HG02678 (cell line): ENCODE measurements around the gene TXNDC2.

Experiments
- ATAC-seq: cut with Tn5 transposase; IDR thresholded peaks from one replicate; pipeline ENCODE4 v1.9.1; 2021; ENCODE audit warnings: mild to moderate bottlenecking, moderate library complexity; ENCODE audit not compliant: unreplicated experiment

The TXNDC2 gene

DNA sequence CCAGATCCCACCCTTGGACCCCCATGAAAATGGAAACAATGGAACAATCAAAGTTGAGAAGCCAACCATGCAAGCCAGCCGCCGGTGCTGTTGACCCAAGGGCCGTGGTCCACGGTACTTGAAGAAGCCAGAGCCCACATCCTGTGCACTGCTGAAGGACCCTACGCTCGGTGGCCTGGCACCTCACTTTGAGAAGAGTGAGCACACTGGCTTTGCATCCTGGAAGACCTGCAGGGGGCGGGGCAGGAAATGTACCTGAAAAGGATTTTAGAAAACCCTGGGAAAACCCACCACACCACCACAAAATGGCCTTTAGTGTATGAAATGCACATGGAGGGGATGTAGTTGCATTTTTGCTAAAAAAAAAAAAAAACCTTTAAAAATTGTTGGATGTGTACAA lies 26.5 kb upstream of the TXNDC2 start:
- ATAC-seq, result no peak

DNA sequence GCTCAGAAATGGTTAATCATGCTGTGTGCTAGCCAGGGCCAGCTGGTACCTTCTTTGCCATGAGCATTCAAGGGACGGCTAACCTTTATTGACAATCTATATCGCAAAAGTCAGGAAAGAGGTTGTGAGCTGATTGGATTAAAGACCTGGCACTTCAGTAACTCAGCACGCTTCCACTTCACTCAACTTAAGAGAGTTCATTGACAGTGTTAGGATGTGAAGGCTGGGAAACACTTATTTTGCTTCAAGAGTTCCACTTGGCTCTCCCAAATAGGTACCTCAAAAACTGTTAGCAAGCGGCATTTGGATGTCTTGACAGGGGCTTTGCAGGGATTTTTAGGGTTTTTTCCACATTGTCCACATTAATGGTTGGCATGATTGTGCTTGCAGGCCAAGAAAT lies 25.1 kb upstream of the TXNDC2 start:
- no peak for ATAC-seq

DNA sequence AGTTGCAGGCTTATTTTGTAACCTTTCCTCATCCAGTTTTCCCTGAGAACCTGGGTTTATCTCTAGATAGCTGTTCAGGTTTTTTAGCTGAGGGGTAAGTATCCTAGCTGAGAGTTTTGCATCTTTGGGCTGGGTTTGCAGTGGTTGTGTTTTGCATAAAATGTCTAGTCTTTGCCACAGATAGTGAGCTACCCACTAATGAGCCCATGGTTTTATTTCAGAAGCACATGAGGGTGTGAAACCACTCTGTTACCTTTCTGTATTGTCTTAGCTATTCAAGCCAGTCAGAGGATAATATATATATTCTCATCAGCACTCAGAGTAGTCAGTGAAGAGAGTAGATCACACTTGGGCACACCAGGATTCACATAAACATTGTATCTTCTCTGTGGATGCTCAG lies 24.6 kb upstream of the TXNDC2 start:
- peak; percentile 72 for ATAC-seq

DNA sequence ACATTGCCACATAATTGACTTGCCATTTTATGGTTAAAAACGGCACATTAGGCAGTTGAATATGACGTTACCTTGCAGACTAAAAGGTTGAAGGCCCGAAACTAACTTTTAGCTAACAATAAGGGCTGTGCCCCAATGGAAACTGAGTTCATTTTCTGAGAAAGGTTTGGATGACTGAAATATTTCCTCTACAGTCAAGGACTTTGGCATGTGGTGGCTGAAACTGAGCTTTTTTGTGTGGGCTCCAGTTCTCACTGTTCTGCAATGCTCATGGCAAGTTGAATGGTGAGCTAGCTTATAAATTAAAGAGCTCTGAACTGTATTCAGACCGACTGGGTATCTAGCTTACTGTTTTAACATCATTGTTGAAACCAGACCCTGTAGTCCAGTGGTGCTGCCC lies 23.8 kb upstream of the TXNDC2 start:
- peak; percentile 63 for ATAC-seq

DNA sequence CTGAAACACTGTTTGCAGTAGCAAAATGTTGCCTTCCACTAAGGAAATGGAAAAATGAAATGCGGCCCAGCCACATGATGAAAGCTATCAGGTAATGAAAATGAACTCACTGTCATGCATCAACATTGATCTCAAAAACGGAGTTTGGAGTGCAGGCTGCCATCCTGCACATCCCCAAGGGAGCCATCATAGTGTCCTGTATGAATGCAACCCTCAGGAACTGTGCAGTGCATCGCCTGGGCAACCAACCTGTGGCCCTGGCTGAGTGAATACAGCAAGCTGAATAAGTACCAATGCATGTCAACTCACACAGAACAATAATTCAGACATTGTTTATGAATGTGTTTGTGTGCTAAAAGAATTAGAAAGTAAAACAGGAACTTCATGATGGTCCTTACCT lies 23.1 kb upstream of the TXNDC2 start:
- ATAC-seq, result no peak

DNA sequence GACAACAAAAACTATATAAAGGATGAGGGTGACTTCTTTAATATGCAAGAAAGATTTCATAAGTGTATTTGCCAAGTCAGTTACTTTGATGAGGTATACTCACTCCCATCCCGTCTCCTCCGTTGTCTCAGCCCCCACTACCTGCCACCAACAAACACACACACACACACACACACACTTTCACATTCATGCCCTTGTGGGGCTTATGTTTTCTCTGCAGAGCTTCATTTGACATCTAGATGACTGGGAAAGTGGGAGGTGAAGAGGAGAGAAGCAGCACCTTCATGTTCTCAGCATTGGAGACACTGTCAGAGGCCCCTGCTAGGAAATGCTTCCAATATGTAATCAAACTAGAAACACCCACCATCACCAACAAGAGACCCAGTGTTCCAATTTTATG lies 22.5 kb upstream of the TXNDC2 start:
- ATAC-seq, result no peak

DNA sequence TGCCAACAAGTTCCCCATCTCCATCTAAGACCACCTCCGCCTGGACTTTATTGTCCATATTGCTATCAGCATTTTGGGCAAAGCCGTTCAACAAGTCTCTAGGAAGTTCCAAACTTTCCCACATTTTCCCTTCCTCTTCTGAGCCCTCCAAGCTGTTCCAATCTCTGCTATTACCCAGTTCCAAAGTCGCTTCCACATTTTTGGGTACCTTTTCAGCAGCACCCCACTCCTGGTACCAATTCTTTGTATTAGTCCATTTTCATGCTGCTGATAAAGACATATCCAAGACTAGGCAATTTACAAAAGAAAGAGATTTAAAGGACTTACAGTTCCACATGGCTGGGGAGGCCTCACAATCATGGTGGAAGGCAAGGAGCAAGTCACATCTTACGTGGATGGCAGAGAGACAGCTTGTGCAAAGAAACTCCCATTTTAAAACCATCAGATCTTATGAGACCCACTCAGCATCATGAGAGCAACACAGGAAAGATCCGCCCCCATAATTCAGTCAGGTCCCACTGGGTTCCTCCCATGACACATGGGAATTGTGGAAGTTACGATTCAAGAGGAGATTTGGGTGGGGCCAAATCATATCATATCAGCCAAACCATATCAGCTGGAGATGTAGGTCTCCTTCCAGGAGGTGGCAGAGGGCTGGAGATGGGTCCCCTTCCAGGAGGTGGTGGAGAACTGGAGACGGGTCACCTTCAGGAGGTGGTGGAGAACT lies 19.8 kb upstream of the TXNDC2 start:
- no peak for ATAC-seq

DNA sequence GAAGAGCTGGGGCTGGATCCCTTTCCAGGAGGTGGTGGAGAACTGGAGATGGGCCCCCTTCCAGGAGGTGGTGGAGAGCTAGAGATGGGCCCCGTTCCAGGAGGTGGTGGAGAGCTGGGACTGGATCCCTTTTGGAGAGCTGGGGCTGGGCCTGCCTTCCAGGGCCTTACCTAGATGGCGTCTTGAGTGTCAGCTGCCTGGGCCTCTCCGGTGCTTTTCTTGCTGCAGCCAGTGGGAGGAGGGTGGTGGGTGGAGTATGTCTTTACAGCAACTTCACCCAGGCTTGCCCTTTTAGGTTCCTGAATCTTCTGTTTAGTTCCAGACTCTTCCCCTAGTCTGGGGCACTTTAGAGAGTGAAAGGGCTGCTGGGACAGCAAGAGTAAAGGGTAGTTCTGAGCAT lies 19.1 kb upstream of the TXNDC2 start:
- no peak for ATAC-seq

DNA sequence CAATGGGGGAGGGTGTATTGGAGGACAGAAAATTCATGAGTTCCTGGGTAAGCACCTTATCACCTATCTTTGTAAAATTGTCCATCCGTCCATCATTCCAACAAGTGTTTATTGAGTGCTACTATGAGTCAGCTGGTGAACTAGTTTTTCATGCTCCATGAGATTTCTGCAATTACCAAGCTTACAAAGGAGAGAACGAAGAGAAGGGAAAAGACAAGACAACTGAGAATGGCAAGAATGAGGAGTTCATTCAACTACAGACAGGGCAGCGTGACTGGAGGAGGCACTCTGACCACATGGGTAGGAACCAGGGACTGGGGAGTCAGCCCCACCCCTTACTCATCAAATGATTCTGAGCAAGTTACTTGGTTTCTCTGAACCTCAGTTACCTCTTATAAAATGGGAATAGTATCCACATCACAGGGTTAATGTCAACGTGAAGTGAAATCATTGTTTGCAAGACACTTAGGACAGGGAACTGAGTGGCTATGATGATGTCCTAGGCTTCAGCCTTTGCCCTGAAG lies 18.6 kb upstream of the TXNDC2 start:
- ATAC-seq, result no peak

DNA sequence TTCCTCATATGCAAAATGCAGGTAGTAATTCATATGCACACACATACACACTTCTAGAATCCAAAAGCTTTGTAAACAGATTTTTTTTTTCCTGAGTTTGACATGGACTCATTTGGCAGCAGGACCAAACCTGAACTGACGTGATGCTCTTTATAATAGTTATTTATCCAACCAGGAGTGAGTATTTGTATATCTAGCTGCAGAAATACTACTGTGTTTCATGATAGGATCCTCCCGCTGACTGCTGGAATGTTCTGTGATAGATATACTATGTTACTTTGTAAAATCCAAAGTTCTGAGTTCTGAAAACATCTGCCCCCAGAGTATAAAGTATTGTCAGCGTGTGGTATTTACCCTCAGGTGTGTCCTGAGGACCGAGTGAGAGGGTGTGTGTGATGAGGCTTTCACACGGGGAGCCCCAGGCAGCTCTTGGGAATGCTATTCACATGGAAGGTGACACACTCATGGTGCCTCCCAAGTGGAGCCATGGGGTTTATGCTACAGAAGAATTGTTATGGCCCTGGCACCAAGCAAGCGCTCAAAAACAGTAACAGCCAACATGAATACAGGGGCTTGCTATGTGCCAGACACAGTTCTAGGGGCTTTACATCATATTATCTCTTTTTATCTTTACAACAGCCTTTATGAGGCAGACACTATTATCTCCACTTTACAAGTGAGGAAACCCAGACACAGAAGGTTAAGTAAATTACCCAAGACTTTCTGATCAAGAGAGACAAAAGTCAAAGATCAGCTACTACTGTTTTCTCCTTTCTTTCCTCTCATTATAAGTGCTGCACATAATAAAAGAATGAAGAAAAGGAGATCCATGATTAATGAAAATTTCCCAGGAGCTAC lies 16.7 kb upstream of the TXNDC2 start:
- no peak for ATAC-seq

DNA sequence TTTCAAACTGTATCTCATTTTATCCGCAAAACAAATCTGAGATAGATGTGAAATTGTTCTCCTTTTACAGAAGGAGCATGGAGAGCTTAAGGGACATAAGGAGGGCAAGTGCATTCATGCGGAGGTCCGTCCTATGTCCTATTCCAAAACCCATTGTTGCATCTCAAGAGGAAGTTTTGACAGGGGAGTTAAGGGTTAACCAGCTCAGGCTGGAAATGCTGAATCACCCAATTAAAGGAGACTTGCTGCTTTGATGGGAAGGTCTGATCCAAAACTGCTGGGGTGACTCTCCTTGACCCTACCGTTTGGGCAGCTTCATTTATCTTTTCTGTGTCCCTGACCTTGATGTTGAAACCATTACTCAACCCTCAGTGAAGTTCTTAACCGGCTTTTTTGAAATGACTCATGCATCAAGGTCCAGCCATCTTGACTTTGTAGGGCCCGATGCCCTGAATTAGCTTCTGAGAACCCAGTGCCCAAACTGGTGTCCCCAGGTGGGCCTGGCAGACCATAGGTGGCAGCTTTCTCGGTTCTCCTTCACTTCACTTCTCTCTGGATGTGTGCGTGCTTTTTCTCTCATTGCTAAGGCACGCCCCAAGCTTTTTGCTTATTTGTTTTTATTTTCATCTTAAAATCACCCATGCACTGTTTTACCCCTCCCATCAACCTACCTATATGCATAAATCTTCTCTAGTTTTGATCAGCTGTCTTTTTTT lies 15.9 kb upstream of the TXNDC2 start:
- no peak for ATAC-seq

DNA sequence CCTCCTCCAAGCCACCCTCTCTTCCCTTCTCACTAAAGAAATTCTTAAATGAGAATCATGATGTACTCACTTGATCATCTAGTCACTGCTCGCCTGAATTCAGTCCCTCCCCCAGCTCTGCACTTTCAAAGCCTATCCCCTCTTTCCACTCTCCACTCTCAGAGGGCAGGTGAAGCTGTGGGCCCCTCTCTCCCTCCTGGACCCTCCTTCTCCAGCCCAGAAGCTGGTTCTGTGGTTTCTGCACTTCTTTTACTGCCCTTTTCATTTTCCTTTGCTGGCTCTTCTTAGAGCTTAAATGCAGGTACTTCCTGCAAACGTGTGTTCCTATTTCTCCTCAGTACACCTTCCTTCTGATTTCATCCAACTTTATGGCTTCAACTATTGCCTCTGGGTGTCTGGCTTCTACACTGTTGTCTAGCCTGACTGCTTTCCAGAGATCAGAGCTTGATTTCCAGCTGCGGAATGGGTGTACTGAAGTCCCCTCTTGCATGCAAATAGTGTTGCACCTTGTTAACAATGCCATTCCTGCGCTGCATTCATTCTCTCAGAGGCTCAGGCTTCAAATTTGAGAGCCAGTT lies 15.3 kb upstream of the TXNDC2 start:
- ATAC-seq, result no peak

DNA sequence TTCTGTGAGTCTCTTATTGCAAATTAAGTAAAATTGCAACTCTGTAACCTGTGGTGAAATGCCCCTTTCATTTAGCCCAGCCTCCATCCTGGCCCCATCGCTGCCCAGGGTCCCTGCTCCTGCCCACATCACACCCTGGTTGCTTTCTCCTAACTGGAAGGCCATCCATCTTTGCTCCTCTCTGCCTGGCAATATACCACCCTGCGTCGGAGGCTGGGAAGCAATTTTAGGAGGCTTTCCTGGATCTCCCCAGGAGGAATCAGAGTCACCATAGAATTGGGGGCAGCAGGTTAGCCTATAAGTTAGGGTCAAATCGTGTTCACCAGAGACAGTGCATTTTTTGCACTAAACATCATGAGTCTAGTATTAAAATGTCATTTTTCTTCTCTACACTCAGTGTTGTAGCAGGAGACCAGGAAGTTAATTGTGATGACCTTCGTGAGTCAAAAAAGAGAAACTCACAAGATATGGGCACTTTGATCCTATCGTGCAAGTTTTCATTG lies 14.5 kb upstream of the TXNDC2 start:
- no peak for ATAC-seq

DNA sequence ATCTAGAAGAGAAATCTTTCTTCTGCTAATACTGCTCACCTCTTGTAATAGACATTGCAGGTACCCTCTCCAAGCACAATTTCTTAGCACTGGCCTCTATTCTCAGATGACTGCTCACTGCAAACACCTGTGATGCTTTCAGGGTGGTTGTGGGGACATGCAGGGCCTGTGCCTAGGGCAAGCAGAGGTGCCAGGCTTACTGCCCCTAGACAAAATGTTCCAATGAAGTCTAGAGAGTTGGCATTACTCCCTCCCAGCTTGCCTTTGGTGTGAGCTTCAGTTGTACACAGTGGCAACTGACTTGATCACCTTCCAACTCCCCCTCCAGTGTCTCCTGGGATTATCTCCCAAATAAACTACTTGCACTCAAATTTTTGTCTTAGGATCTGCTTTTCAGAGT lies 12.9 kb upstream of the TXNDC2 start:
- ATAC-seq, result no peak

DNA sequence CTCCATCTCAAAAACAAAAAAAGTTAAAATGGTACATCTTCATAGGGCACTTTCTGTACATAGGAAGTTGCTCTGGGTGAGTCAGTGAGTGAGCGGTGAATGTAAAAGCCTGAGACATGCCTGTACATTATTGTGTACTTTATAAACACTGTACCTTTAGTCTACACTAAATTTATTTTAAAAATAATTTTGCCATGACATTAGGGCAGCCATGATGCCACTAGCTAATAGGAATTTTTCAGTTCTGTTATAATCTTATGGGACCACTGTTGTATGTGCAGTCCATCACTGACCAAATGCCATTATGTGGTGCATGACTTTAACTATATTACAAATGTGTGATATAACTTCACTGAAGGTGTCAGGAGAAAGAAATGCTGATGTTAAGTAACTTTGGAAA lies 11.0 kb upstream of the TXNDC2 start:
- no peak for ATAC-seq

DNA sequence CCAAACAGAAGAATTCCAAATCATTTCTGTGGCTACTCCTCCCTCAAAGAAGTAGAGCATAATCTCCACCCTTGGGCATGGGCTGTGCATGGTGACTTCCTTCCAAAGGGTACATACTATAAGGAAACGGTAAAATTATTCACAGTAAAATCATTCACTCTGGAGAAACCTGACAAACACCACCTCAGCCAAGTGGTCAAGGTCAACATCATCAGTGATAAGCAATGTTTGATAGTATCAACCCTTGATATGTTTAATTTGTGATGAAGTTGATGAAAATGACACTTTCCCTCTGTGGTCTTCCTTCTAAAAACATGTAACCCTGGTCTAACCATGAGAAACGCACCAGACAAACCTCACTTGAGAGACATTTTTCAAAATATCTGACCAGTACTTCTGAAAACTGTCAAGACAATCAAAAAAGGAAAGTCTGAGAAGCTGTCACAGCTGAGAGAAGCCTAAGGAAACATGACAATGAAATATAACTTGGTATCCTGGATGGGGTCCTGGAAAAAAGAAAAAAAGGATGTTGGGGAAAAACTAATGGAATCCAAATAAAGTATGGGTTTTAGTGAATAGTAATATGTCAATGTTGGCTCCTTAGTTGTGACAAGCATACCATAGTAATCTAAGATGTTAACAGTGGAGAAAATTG lies 9.4 kb upstream of the TXNDC2 start:
- no peak for ATAC-seq

DNA sequence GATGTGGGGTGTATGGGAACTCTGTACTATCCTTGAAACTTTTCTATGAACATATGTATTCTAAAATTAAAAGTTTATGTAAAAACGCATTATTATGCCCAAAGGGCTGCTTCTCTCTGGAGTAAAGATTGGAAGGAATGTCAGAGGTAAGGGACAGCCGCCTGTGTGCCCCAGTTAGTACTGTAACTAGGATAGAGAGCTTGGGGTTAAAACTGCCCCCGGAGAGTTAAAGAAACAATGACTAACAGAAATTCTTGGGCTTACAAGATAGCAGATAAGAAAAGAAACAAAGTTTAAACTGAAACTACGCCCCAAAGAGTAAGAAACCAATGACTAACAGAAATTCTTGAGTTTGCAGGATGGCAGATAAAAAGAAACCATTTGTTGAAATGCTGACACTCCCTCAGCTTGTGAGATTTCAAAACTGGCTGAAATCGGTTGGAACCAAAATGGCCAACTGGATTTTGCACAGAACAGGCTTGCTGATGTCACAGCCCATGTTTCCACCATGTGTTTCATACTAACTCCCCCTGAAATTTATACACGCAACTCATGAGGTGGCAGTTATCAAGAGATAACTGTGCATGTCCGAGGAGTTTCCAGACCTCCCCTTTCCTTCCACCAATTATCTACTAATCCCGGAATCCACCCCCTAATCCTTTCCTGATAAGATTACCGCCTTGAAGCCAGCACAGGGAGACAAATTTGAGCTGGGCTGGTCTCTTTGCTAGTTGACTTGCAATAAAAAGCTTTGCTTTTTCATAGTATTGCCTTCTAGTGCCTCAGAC lies 8.7 kb upstream of the TXNDC2 start:
- no peak for ATAC-seq

DNA sequence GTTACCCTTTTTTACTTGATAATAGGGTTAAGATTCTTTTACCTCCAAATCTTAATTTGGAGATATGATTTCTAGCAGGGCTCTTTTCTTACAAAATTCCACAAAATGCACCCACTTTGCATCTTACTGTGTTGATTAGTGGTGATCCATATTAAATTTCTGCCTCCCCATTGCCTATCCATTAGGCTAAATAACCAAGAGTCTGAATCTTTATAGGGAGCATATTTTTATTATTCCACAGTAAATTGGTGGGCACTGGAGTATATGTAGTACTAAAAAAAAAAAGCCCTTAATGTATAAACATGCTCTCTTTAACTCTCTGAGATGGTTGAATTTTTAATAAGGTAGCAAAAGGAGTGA lies 8.1 kb upstream of the TXNDC2 start:
- no peak for ATAC-seq

DNA sequence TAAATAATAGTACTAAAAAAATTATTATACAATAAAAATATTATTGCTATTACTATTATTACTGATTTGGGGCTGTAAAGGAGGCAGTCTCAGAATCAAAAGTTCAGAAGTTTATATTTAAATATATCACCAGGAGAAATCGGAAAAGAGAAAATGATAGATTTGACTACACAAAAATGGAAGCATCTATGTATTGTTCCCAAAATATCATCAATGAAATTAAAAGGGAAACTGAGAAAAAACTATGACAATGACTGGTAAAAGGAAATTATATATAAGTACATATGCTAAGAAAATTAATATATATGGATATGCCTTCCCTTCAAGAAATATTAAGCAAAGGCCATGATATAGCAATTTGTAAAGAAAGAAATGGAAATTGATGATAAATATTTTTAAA lies 7.7 kb upstream of the TXNDC2 start:
- ATAC-seq, result no peak

DNA sequence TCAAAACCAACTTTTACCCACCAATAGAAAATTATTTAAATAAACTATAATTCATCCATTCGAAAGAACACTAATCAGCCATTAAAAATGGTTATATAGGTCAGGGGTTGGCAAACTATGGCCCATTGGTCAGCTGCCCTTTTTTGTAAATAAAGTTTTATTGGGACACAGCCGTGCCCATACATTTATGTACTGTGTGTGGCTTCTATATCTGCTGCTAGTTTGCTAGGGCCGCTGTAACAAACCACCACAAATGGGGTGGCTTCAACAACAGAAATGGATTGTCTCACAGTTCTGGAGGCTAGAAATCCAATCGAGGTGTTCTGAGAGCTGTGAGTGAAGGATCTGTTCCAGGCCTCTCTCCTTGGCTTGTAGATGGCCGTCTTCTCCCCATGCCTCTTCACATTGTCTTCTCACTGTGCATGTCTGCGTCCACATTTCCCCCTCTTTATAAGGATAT lies 7.0 kb upstream of the TXNDC2 start:
- no peak for ATAC-seq
